Measurements from ENCODE around the gene DAB2IP. TPM values are rescaled to one million over a fixed set of nuclear protein-coding genes. Genes with fewer than 3 reads are reported as not detected.

The DAB2IP gene
- total RNA-seq, 1 experiment from 2014 or later: 31.0 TPM

- TF ChIP-seq JUND (IDR thresholded peaks at IDR 0.05) (no peak), POLR2AphosphoS5 (IDR thresholded peaks at IDR 0.05; ENCODE audit: low read depth, low read length) (no peak), FOSL1 (IDR thresholded peaks at IDR 0.05; ENCODE audit: low read depth) (no peak), ZFX (IDR thresholded peaks at IDR 0.05) (no peak), SP1 (IDR thresholded peaks at IDR 0.05; ENCODE audit: low read depth) (no peak), ZBTB33 (IDR thresholded peaks at IDR 0.05; ENCODE audit: extremely low read depth, insufficient replicate concordance, low read length) (no peak), CBX3 (IDR thresholded peaks at IDR 0.05; ENCODE audit: low read depth) (no peak), YY1 (IDR thresholded peaks at IDR 0.05; ENCODE audit: extremely low read depth, insufficient replicate concordance, low read depth, low read length) (no peak), SRF (IDR thresholded peaks at IDR 0.05; ENCODE audit: low read depth) (no peak)
- TF ChIP-seq, protein P1, sequence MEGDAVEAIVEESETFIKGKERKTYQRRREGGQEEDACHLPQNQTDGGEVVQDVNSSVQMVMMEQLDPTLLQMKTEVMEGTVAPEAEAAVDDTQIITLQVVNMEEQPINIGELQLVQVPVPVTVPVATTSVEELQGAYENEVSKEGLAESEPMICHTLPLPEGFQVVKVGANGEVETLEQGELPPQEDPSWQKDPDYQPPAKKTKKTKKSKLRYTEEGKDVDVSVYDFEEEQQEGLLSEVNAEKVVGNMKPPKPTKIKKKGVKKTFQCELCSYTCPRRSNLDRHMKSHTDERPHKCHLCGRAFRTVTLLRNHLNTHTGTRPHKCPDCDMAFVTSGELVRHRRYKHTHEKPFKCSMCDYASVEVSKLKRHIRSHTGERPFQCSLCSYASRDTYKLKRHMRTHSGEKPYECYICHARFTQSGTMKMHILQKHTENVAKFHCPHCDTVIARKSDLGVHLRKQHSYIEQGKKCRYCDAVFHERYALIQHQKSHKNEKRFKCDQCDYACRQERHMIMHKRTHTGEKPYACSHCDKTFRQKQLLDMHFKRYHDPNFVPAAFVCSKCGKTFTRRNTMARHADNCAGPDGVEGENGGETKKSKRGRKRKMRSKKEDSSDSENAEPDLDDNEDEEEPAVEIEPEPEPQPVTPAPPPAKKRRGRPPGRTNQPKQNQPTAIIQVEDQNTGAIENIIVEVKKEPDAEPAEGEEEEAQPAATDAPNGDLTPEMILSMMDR (IDR thresholded peaks at IDR 0.05 in 2 of 3, conservative IDR thresholded peaks at IDR 0.05 in 1 of 3; ENCODE audit: borderline replicate concordance in 1 of 3, insufficient read depth in 1 of 3, low read depth in 2 of 3, low read length in 2 of 3): no peak
- TF ChIP-seq, protein P2, sequence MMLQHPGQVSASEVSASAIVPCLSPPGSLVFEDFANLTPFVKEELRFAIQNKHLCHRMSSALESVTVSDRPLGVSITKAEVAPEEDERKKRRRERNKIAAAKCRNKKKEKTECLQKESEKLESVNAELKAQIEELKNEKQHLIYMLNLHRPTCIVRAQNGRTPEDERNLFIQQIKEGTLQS (IDR thresholded peaks at IDR 0.05): no peak
- H2AFZ ChIP-seq (ENCODE audit: low read depth, low read length, poor library complexity, severe bottlenecking): no peak overlapping the region
- H3K4me2 ChIP-seq (ENCODE audit: low read length): no peak overlapping the region
- H3K9ac ChIP-seq (ENCODE audit: low read length): no peak overlapping the region
- RAD21 ChIA-PET (ENCODE audit: low non-redundant PET in 1 of 2, low total read pairs in 2 of 2, uncharacterized antibody in 2 of 2, unreplicated experiment in 2 of 2): no interaction called here
- no peaks in the 10 kb centered on the region for H3K27me3 ChIP-seq (ENCODE audit: insufficient read depth, low read length)
- no TSS peak for BruUV-seq (replicated peaks)
- no peak for DNase-seq (ENCODE audit: low read depth, low spot score)
- H3K9me2 ChIP-seq (ENCODE audit: insufficient read depth): no peaks in the 10 kb centered on the region
- no peaks in the 10 kb centered on the region for H3K9me3 ChIP-seq (ENCODE audit: control insufficient read depth in 1 of 2, insufficient read depth in 1 of 2, low read depth in 1 of 2, low read length in 2 of 2)
- POLR2A ChIA-PET: no interaction called here
- no peak overlapping the region for H3K4me3 ChIP-seq (replicated peaks in 1 of 2; ENCODE audit: low read depth in 1 of 2, low read length in 2 of 2)
- intact Hi-C loops (cut with micrococcal nuclease): no loop called here
- H4K20me1 ChIP-seq (ENCODE audit: insufficient read depth): no peaks in the 10 kb centered on the region
- H3K79me2 ChIP-seq (ENCODE audit: insufficient read depth, low read length): no peaks in the 10 kb centered on the region
- no peaks in the 10 kb centered on the region for H3K36me3 ChIP-seq (ENCODE audit: control insufficient read depth in 1 of 2, insufficient read depth in 2 of 2, low read length in 2 of 2)
- no peak overlapping the region for H3K27ac ChIP-seq (ENCODE audit: low read depth, low read length)
- CTCF ChIA-PET: no interaction called here
- no peak for ATAC-seq
- no peaks in the 10 kb centered on the region for H3K4me1 ChIP-seq (ENCODE audit: control insufficient read depth in 1 of 2, insufficient read depth in 2 of 2, low read length in 2 of 2)
These were observed 157.3 kb downstream of the DAB2IP start for GRCh38 chr9:121808781-121809180.

Data from HCT116 (cell line).